ENCODE results near the gene LATS2.
"Not testable (repeated sequence)": the region's sequence is repeated elsewhere in the genome, so short reads cannot be mapped to it uniquely, and the experiment has no call there.

The LATS2 gene

DNA sequence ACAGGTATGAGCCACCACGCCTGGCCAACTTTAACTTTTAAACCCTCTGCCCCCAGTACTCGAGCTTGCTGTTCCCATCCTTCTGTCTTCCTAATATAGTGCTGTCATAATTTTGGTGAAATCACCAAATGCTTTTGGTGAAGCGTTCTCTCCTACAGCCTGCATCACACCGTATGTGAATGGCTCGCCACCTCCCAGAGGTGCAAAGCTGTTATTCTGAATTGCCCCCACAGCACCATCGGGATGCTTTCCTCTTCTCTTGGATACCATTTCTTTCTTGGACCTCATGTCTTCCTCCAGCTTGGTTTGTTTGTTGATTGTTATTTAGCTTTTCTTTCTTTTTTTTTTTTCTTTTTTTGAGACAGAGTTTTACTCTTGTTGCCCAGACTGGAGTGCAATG is 105.9 kb downstream of the LATS2 start:
- no peak for TF ChIP-seq CTCF (IDR thresholded peaks at IDR 0.05; ENCODE audit: low read depth, low read length)
- DNase-seq (ENCODE audit: extremely low read depth, low read depth) = no peak

GRCh38 chr13:20953245-20953931 is 108.0 kb downstream of the LATS2 start:
- no peak for TF ChIP-seq CTCF (IDR thresholded peaks at IDR 0.05; ENCODE audit: low read depth, low read length)

GRCh38 chr13:20952838-20953237 is 108.5 kb downstream of the LATS2 start:
- no peak for TF ChIP-seq CTCF (IDR thresholded peaks at IDR 0.05; ENCODE audit: low read depth, low read length)
- no peak for DNase-seq (ENCODE audit: extremely low read depth, low read depth)

More at GRCh38 chr13:20953245-20953931, 108.0 kb downstream of the LATS2 start:
- DNase-seq (ENCODE audit: extremely low read depth, low read depth) = no peak

GRCh38 chr13:20948001-20948400 is 113.4 kb downstream of the LATS2 start:
- DNase-seq (ENCODE audit: extremely low read depth, low read depth) = not testable (repeated sequence)

DNA sequence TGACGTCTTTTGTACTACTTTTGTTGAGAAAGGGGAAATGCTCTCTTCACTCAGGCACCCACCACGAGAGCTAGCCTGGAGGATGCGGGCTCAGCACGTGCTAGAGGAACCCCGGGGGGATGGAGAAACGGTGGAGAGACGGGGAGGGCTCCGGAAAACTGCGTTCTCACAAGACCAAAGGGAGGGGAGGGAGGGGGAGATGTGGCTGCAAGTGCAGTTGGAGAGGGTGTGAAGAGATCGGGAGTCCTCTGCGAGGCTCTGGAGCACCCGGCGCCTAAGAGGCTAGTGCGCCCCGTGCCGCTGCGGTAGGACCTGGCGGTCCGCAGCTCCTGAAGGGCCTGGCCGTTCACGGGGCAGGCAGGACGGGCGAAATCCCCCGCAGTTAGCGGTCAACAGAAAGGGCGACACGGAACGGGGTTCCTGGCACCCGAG is 115.4 kb downstream of the LATS2 start:
- no peak for DNase-seq (ENCODE audit: extremely low read depth, low read depth)
- no peak for TF ChIP-seq CTCF (IDR thresholded peaks at IDR 0.05; ENCODE audit: low read depth, low read length)

DNA sequence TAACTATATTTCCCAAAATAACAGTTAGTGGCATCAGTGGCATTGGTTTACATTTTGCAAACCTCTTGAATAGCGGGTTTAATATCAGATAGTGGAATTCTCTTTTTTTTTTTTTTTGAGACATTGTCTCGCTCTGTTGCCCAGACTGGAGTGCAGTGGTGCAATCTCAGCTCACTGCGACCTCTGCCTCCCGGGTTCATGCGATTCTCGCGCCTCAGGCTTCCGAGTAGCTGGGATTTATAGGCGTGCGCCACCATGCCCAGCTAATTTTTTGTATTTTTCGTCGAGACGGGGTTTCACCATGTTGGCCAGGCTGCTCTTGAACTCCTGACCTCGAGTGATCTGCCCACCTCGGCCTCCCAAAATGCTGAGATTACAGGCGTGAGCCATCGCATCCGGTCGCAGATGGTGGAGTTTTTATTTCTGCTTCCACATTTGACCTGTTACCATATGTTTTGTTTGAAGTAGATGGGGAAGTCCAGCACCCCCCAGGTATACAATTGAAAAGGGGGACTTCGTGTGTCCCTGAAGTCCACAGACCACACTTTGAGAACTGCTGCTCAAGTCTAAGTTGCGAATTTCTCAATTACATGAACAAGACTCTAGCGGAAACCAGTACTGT is 118.3 kb downstream of the LATS2 start:
- no peak for TF ChIP-seq CTCF (IDR thresholded peaks at IDR 0.05; ENCODE audit: low read depth, low read length)
- DNase-seq (ENCODE audit: extremely low read depth, low read depth) = no peak

DNA sequence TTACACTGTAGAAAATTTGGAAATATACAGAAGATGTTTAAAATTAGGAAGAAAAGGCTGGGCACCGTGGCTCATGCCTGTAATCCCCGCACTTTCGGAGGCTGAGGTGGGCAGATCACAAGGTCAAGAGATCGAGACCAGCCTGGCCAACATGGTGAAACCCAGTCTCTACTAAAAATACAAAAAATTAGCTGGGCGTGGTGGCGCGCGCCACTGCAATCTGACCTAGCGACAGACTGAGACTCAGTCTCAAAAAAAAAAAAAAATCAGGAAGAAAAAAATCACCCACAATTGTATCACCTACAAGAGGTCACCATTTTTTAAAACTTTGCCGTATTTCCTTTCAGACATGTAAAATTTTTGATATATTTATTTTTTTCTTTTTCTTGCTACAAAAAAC is 120.9 kb downstream of the LATS2 start:
- not testable (repeated sequence) for DNase-seq (ENCODE audit: extremely low read depth, low read depth)

DNA sequence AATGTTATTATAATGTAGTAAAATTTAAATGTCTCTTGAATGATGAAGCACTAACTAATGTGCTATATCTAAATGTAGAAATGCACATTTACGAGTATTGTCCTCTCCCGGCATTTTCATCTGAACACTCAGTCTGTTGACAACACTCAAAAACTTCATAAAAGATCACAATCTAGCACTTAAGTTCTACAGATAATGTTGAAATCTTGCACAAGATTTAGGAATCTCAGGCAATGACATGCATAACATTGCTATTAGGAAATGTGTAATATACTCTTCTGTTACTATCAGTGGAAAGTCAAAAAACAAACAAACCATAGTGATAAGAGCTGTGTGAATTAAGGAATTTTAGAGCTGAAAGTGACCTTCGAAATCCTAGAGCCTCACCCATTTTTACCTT is 121.3 kb downstream of the LATS2 start:
- no peak for TF ChIP-seq CTCF (IDR thresholded peaks at IDR 0.05; ENCODE audit: low read depth, low read length)
- peak; percentile 8 for DNase-seq (ENCODE audit: extremely low read depth, low read depth)
